Thyroid gland (tissue), 4 donors: ENCODE results near the gene STXBP3. TPM values are rescaled to one million over a fixed set of nuclear protein-coding genes. Genes with fewer than 3 reads are reported as not detected.

Source experiments
- DNase-seq, 2 donors: peaks; one replicate each; pipeline ENCODE4 v3.0.0-alpha.2; 2019
- H3K27ac ChIP-seq, 3 donors: fragments of 200-600 bp; sonication (generic); 1 replicate in 2 of 3; 2 replicates in 1 of 3; pipeline ENCODE4 v1.5.1; 2016 to 2019; ENCODE audit warnings: mild to moderate bottlenecking in 1 of 3, moderate library complexity in 1 of 3
- H3K27me3 ChIP-seq: fragments of 200-600 bp; sonication (generic); one replicate; pipeline ENCODE4 v1.5.1; 2019
- H3K36me3 ChIP-seq, 2 donors: fragments of 200-600 bp; sonication (generic); one replicate each; pipeline ENCODE4 v1.5.1; 2016 to 2019
- H3K4me1 ChIP-seq, 2 donors: fragments of 200-600 bp; sonication (generic); one replicate each; pipeline ENCODE4 v1.5.1; 2017 to 2019
- H3K4me3 ChIP-seq, 3 donors: fragments of 200-600 bp; sonication (generic); replicated peaks in 1 of 3; 1 replicate in 2 of 3; 2 replicates in 1 of 3; pipeline ENCODE4 v1.5.1; 2016; ENCODE audit warnings: mild to moderate bottlenecking in 1 of 3
- H3K9me3 ChIP-seq: fragments of 200-600 bp; sonication (generic); one replicate; pipeline ENCODE4 v1.5.1; 2017
- POLR2A ChIP-seq, 2 donors: fragments of 450-650 bp; IDR thresholded peaks; one replicate each; pipeline ENCODE4 v1.6.1; 2017; ENCODE audit warnings: antibody characterized with exemption in 2 of 2, mild to moderate bottlenecking in 2 of 2, moderate library complexity in 1 of 2
- WGBS, 2 donors: methylation state at CpG; one replicate each; pipeline ENCODE4 v1.1.5; 2017; 5-methylcytosine and 5-hydroxymethylcytosine counted together
- intact Hi-C: fragments of 100-400 bp; cut with DNase I; formaldehyde crosslinking; loops from one replicate; pipeline ENCODE4 v1.15.1; 2023
- total RNA-seq, 4 donors: library from RNA; depleted of rRNA; stranded (reverse); fragments of >200 nt; gene quantifications; one replicate each; pipeline ENCODE4 v1.2.3, GENCODE V29; 2016
- TF ChIP-seq, protein P1 (sequence below), 6 experiments: fragments of 200-600 bp in 3 of 6; fragments of 450-650 bp in 3 of 6; sonication (generic) in 3 of 6; IDR thresholded peaks; one replicate each; pipeline ENCODE4 v1.5.1; 2016 to 2019; ENCODE audit warnings: antibody characterized with exemption in 6 of 6, mild to moderate bottlenecking in 2 of 6, inconsistent platforms in 1 of 6, moderate library complexity in 1 of 6

The STXBP3 gene
- total RNA-seq, 4 donors from 2014 or later, result 82.6 to 223 (median 100) TPM

GRCh38 chr1:108848806-108849205, 102.3 kb downstream of the STXBP3 start:
- intact Hi-C loops, result no loop called here
- TF ChIP-seq, protein P1, sequence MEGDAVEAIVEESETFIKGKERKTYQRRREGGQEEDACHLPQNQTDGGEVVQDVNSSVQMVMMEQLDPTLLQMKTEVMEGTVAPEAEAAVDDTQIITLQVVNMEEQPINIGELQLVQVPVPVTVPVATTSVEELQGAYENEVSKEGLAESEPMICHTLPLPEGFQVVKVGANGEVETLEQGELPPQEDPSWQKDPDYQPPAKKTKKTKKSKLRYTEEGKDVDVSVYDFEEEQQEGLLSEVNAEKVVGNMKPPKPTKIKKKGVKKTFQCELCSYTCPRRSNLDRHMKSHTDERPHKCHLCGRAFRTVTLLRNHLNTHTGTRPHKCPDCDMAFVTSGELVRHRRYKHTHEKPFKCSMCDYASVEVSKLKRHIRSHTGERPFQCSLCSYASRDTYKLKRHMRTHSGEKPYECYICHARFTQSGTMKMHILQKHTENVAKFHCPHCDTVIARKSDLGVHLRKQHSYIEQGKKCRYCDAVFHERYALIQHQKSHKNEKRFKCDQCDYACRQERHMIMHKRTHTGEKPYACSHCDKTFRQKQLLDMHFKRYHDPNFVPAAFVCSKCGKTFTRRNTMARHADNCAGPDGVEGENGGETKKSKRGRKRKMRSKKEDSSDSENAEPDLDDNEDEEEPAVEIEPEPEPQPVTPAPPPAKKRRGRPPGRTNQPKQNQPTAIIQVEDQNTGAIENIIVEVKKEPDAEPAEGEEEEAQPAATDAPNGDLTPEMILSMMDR (IDR thresholded peaks at IDR 0.05), result no peak
- no peak for TF ChIP-seq POLR2A (IDR thresholded peaks at IDR 0.05)
- H3K27me3 ChIP-seq, result no peaks in the 10 kb centered on the region
- DNase-seq, result no peak
- H3K4me1 ChIP-seq, result no peaks in the 10 kb centered on the region
- H3K36me3 ChIP-seq, result no peaks in the 10 kb centered on the region
- H3K4me3 ChIP-seq, result no peak overlapping the region
- no peak overlapping the region for H3K27ac ChIP-seq
- no peaks in the 10 kb centered on the region for H3K9me3 ChIP-seq

- intact Hi-C loops, result no loop called here
- Histone ChIP-seq H3K27me3 (no peaks in the 10 kb centered on the region), H3K4me3 (no peak overlapping the region), H3K4me1 (no peaks in the 10 kb centered on the region), H3K27ac (no peak overlapping the region), H3K36me3 (no peaks in the 10 kb centered on the region), H3K9me3 (no peaks in the 10 kb centered on the region)
- no peak for DNase-seq
- WGBS, 2 donors, result 96% methylated on average over 7 of the region's 7 CpGs
- TF ChIP-seq POLR2A (IDR thresholded peaks at IDR 0.05), result no peak
- TF ChIP-seq, protein P1 (IDR thresholded peaks at IDR 0.05), result no peak
Observed at GRCh38 chr1:108850929-108851328, 104.5 kb downstream of the STXBP3 start.

DNA sequence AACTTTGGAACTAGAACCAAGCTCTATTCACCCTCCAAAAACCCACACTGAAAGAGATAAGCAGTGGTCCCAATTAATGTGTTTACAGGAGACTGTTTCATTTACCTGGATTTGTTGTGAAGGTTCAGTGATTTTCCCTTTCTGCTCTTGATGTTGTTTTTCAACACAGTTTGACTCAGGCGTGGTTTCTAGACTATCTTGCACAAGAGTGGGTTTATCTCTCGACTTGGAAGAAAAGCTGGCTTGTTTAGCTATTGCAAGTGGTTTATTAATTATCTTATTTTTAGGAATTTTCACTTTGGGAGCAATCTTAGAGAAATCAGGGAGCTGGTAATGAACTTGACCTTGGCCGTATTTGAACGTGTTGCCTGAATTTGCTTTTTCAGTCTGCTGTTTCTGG, 105.1 kb downstream of the STXBP3 start:
- WGBS, 2 donors, result 61 to 73% methylated on average over 4 of the region's 4 CpGs
- TF ChIP-seq, protein P1 (IDR thresholded peaks at IDR 0.05), result no peak
- no peak for TF ChIP-seq POLR2A (IDR thresholded peaks at IDR 0.05)
- H3K27me3 ChIP-seq, result no peaks in the 10 kb centered on the region
- H3K9me3 ChIP-seq, result no peaks in the 10 kb centered on the region
- H3K4me1 ChIP-seq, result no peaks in the 10 kb centered on the region
- no peaks in the 10 kb centered on the region for H3K36me3 ChIP-seq
- no peak for DNase-seq
- intact Hi-C loops, result no loop called here
- H3K4me3 ChIP-seq, result no peak overlapping the region
- no peak overlapping the region for H3K27ac ChIP-seq

GRCh38 chr1:108852221-108852975, 105.9 kb downstream of the STXBP3 start:
- no peak for DNase-seq
- Histone ChIP-seq H3K4me3 (no peak overlapping the region), H3K9me3 (no peaks in the 10 kb centered on the region), H3K4me1 (no peaks in the 10 kb centered on the region), H3K36me3 (no peaks in the 10 kb centered on the region), H3K27ac (no peak overlapping the region), H3K27me3 (no peaks in the 10 kb centered on the region)
- intact Hi-C loops, result no loop called here
- 50 to 52% methylated on average over 7 of the region's 7 CpGs for WGBS, 2 donors
- TF ChIP-seq, protein P1 (IDR thresholded peaks at IDR 0.05), result no peak
- no peak for TF ChIP-seq POLR2A (IDR thresholded peaks at IDR 0.05)

- 65 to 73% methylated on average over 3 of the region's 3 CpGs for WGBS, 2 donors
- no peak overlapping the region for H3K27ac ChIP-seq
- H3K27me3 ChIP-seq, result no peaks in the 10 kb centered on the region
- intact Hi-C loops, result no loop called here
- no peaks in the 10 kb centered on the region for H3K36me3 ChIP-seq
- TF ChIP-seq, protein P1 (IDR thresholded peaks at IDR 0.05), result no peak
- TF ChIP-seq POLR2A (IDR thresholded peaks at IDR 0.05), result no peak
- H3K9me3 ChIP-seq, result no peaks in the 10 kb centered on the region
- DNase-seq, result no peak
- no peaks in the 10 kb centered on the region for H3K4me1 ChIP-seq
- no peak overlapping the region for H3K4me3 ChIP-seq
Observed at GRCh38 chr1:108854221-108855019, 107.9 kb downstream of the STXBP3 start.
